HFF-Myc (cell line): ENCODE measurements around the gene CTNNA1.
"Not testable (repeated sequence)": the region's sequence is repeated elsewhere in the genome, so short reads cannot be mapped to it uniquely, and the experiment has no call there.

ENCODE experiments used
- DNase-seq: peaks from one replicate; pipeline ENCODE4 v3.0.0-alpha.2; 2011; ENCODE audit warnings: low read depth; ENCODE audit errors: extremely low read depth
- H3K4me3 ChIP-seq: replicated peaks from 2 replicates; pipeline ENCODE4 v1.5.1; 2011; ENCODE audit warnings: low read depth, mild to moderate bottlenecking, control low read depth, low read length
- CTCF ChIP-seq: IDR thresholded peaks from 2 replicates; pipeline ENCODE4 v1.5.1; 2012; ENCODE audit warnings: mild to moderate bottlenecking, low read depth, low read length, control low read depth; ENCODE audit errors: missing control alignments

Gene CTNNA1

GRCh38 chr5:138724470-138725146, 28.6 kb upstream of the CTNNA1 start:
- H3K4me3 ChIP-seq: no peak overlapping the region
- no peak for DNase-seq
- TF ChIP-seq CTCF: no peak

- H3K4me3 ChIP-seq: no peak overlapping the region
- peak; percentile 41 for DNase-seq
- peak; percentile 53 for TF ChIP-seq CTCF
Observed at GRCh38 chr5:138725153-138725817, 27.9 kb upstream of the CTNNA1 start.

GRCh38 chr5:138725818-138726416, 27.3 kb upstream of the CTNNA1 start:
- no peak for TF ChIP-seq CTCF
- no peak for DNase-seq
- H3K4me3 ChIP-seq: no peak overlapping the region

- no peak for TF ChIP-seq CTCF
- H3K4me3 ChIP-seq: no peak overlapping the region
- no peak for DNase-seq
Observed at GRCh38 chr5:138726848-138727247, 26.4 kb upstream of the CTNNA1 start.

GRCh38 chr5:138730496-138730895, 22.7 kb upstream of the CTNNA1 start:
- H3K4me3 ChIP-seq, DNase-seq: not testable (repeated sequence)

GRCh38 chr5:138732466-138732865, 20.8 kb upstream of the CTNNA1 start:
- no peak overlapping the region for H3K4me3 ChIP-seq
- no peak for TF ChIP-seq CTCF
- no peak for DNase-seq

- no peak for DNase-seq
- TF ChIP-seq CTCF: no peak
- no peak overlapping the region for H3K4me3 ChIP-seq
Observed at GRCh38 chr5:138732933-138733332, 20.3 kb upstream of the CTNNA1 start.
